Measurements from ENCODE around the gene OOEP. TPM values are rescaled to one million over a fixed set of nuclear protein-coding genes. Genes with fewer than 3 reads are reported as not detected.
A peak's percentile ranks its signal among the peaks of the same experiment; 100 is the strongest.

OOEP gene
- total RNA-seq, 1 experiment from 2014 or later: not detected

- Histone ChIP-seq H2AFZ (ENCODE audit: low read depth, low read length, poor library complexity, severe bottlenecking) (peak overlapping the region; percentile 77), H4K20me1 (ENCODE audit: insufficient read depth) (no peaks in the 10 kb centered on the region), H3K27me3 (ENCODE audit: insufficient read depth, low read length) (no peaks in the 10 kb centered on the region), H3K79me2 (ENCODE audit: insufficient read depth, low read length) (no peaks in the 10 kb centered on the region), H3K27ac (ENCODE audit: low read depth, low read length) (peak overlapping the region; percentile 90; the same call in 1 of the 2 replicates), H3K9ac (ENCODE audit: low read length) (no peak overlapping the region), H3K4me3 (replicated peaks in 1 of 2; ENCODE audit: low read depth in 1 of 2, low read length in 2 of 2) (no peak overlapping the region), H3K9me2 (ENCODE audit: insufficient read depth) (no peaks in the 10 kb centered on the region), H3K4me2 (ENCODE audit: low read length) (peak overlapping the region; percentile 32; the same call in 1 of the 2 replicates), H3K4me1 (ENCODE audit: control insufficient read depth in 1 of 2, insufficient read depth in 2 of 2, low read length in 2 of 2) (peaks cover 19 to 39% of the 10 kb centered on the region in 2 experiments), H3K36me3 (ENCODE audit: control insufficient read depth in 1 of 2, insufficient read depth in 2 of 2, low read length in 2 of 2) (no peaks in the 10 kb centered on the region), H3K9me3 (ENCODE audit: control insufficient read depth in 1 of 2, insufficient read depth in 1 of 2, low read depth in 1 of 2, low read length in 2 of 2) (no peaks in the 10 kb centered on the region)
- no peak for DNase-seq (ENCODE audit: low read depth, low spot score)
- ATAC-seq: no peak
- TF ChIP-seq CTCF (IDR thresholded peaks at IDR 0.05 in 2 of 3, conservative IDR thresholded peaks at IDR 0.05 in 1 of 3; ENCODE audit: borderline replicate concordance in 1 of 3, insufficient read depth in 1 of 3, low read depth in 2 of 3, low read length in 2 of 3) (no peak), JUND (IDR thresholded peaks at IDR 0.05) (no peak), SP1 (IDR thresholded peaks at IDR 0.05; ENCODE audit: low read depth) (no peak), ZFX (IDR thresholded peaks at IDR 0.05) (no peak), ZBTB33 (IDR thresholded peaks at IDR 0.05; ENCODE audit: extremely low read depth, insufficient replicate concordance, low read length) (no peak), EGR1 (IDR thresholded peaks at IDR 0.05; ENCODE audit: low read depth) (no peak), ZNF274 (IDR thresholded peaks at IDR 0.05; ENCODE audit: low read depth, low read length) (no peak), FOSL1 (IDR thresholded peaks at IDR 0.05; ENCODE audit: low read depth) (no peak), ATF3 (IDR thresholded peaks at IDR 0.05) (no peak)
- intact Hi-C loops (cut with micrococcal nuclease): loop anchor here (2.0 kb wide), 1 partner anchor 265 kb away; no protein-coding TSS in a partner anchor
- RAD21 ChIA-PET (ENCODE audit: low non-redundant PET in 1 of 2, low total read pairs in 2 of 2, uncharacterized antibody in 2 of 2, unreplicated experiment in 2 of 2): no interaction called here
- POLR2A ChIA-PET: interaction anchor here (1.2 kb wide), 1 partner anchor 30 kb away, joined by 3 read pairs; no protein-coding TSS in a partner anchor
- BruUV-seq (replicated peaks): no TSS peak
- CTCF ChIA-PET: no interaction called here
These were observed 20.2 kb upstream of the OOEP start for GRCh38 chr6:73389854-73390253.
